ENCODE results near the gene MRGPRF.
"Not testable (repeated sequence)": the region's sequence is repeated elsewhere in the genome, so short reads cannot be mapped to it uniquely, and the experiment has no call there.

The MRGPRF gene

GRCh38 chr11:69002570-69003231 lies 10.3 kb downstream of the MRGPRF start:
- no peak for DNase-seq (ENCODE audit: low read depth, low spot score)

DNA sequence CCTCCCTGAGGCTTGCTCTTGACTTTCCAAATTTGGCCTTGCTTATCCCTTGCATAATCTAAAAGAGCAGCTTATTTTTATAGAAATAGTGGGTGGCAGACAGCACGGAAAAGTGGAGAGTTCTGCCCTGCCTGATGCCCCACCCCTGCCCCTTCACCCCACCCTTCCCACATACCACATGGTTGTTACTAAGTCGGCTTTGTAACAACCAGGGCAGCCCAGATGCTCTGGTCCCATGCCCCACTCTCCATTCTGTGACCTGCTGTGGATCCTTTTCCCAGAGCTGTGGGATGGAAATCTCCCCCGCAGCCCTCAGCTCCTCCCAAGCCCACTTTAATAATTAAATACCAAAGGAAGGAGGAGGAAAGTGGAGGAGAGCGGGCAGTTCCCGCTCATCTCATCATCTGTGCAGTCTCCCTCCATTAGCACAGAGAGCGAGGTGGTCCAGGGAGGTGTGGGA lies 10.9 kb downstream of the MRGPRF start:
- DNase-seq (ENCODE audit: low read depth, low spot score) = no peak

GRCh38 chr11:69001243-69002081 lies 11.6 kb downstream of the MRGPRF start:
- DNase-seq (ENCODE audit: low read depth, low spot score) = no peak

- peak; percentile 62 for DNase-seq (ENCODE audit: low read depth, low spot score)
Measured at GRCh38 chr11:69000831-69001242, 12.2 kb downstream of the MRGPRF start.

GRCh38 chr11:69000391-69000790 lies 12.7 kb downstream of the MRGPRF start:
- DNase-seq (ENCODE audit: low read depth, low spot score) = no peak

DNA sequence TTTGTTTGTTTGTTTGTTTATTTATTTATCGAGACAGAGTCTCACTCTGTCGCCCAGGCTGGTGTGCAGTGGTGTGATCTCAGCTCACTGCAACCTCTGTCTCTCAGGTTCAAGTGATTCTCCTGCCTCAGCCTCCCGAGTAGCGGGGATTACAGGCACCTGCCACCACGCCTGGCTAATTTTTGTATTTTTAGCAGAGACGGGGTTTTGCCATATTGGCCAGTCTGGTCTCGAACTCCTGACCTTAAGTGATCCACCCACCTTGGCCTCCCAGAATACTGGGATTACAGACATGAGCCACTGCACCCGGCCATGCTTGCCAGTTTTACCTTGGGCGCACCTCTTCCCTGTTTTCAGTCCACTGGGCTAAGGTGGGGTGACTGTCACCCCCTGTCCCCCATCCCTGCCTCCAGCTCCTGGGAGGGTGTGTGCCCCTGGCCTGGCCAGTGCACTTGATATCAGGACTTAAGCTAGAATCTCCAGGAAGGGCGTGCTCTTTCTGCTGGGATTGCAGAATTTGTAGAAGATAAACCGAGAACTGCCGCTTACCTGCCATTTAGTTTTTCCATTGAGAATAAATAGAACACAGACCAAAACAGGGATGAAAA lies 13.2 kb downstream of the MRGPRF start:
- DNase-seq (ENCODE audit: low read depth, low spot score) = not testable (repeated sequence)

DNA sequence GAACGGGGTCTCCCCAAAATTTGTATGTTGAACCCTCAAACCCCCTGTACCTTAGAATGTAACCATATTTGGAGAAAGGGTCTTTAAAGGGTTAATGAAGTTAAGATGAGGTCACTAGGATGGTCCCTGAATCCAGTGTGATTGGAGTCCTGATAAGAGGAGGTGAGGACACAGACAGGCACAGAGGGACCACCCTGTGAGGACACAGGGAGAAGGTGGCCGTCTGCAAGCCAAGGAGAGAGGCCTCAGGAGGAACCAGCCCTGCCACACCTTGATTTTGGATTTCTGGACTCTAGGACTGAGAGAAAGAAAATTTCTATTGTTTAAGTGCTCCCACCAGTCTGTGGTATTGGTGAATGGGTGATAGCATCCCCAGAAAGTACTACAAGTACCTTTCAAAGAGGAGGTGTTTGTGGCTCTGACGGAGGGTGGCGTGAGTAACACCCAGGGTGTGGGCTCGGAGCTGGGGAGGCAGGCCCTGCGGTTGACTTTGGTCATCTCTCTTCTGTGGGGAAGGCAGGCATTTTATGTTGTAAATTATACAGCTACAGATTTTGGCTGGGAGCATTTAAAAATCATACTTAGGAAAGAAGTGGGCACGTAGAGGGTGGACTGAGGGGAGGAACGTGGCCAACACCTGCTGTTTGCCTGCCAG lies 13.8 kb downstream of the MRGPRF start:
- no peak for DNase-seq (ENCODE audit: low read depth, low spot score)

GRCh38 chr11:68998390-68998911 lies 14.6 kb downstream of the MRGPRF start:
- DNase-seq (ENCODE audit: low read depth, low spot score) = no peak

DNA sequence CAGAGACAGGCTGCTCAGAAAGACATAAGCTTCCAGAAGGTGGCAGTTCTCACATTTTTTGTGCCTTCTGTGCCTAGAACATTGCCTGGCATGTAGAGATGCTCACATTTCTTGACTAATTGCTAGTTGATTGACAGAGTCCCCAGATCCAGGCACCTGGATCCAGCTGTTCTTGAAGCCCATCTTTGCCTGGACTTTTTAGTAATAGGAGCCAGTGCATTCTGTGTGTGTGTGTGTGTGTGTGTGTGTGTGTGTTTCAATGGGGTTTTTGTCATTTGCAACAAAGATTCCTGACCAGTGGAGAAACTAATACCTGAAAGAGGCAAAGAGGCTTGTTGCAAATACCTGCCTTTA lies 15.1 kb downstream of the MRGPRF start:
- no peak for DNase-seq (ENCODE audit: low read depth, low spot score)

- no peak for DNase-seq (ENCODE audit: low read depth, low spot score)
Measured at GRCh38 chr11:68997124-68997994, 15.7 kb downstream of the MRGPRF start.

DNA sequence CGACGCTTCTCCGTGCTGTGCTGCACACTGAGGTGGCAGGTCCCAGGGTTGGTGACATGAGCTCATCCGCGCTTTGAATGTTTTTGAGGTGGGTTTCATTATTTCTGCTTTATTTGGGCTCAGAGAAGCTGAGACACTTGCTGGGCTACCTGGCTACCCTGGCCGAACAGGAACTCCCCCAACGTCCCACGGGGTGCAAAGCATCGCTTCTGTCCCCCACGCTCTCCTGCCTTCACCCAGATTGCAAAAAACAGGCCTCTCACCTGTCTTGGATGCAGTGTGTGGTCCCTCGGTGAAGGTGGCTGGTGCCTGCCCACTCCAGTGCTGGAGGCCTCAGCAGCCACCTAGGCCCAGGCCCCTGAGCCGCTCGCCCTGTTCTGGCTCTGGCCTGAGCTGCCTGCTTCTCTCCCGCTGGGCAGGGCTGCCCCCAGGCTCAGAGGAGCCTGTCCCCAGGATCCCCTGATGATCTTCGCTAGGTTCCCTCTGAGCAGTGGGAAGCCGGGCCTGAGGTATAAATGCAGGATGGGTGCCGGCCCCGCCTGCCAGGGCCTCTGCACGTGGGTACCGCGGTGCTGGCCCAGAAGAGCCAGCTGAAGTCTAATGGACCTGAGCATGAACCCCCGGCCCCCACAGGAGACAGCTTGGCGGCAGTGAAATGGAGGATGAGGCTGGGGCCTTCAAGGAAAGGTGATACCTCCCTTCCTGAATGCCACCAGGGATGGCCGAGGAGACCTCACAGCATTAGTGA lies 16.5 kb downstream of the MRGPRF start:
- DNase-seq (ENCODE audit: low read depth, low spot score) = no peak

GRCh38 chr11:68994894-68995285 lies 18.2 kb downstream of the MRGPRF start:
- no peak for DNase-seq (ENCODE audit: low read depth, low spot score)

- DNase-seq (ENCODE audit: low read depth, low spot score) = no peak
Measured at GRCh38 chr11:68994161-68994893, 18.7 kb downstream of the MRGPRF start.

GRCh38 chr11:68993546-68993945 lies 19.5 kb downstream of the MRGPRF start:
- DNase-seq (ENCODE audit: low read depth, low spot score) = no peak

DNA sequence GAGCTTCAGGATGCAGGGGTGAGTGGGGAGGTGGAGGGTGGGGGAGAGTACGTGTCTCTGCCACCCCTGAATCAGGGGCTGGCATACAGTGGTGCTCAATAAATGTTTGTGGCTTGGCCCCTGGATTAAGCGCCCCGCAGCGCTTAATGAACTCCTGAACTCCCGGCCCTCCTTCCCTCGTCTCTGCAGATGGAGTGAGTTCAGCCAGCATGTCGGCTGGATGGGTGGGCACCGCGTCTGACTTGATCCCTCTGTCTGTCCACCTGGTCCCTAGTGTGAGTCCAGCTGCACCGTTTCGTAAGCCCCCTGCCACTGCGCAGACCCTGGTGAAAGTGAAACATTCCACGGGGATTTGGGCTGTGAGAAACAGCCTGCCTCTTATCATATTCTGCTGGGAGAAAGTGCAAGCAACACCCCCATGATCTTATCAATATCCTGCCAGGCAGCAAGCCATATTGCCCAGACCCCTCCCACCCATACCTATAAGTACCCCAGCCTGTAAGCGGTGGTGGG lies 20.2 kb downstream of the MRGPRF start:
- no peak for DNase-seq (ENCODE audit: low read depth, low spot score)

DNA sequence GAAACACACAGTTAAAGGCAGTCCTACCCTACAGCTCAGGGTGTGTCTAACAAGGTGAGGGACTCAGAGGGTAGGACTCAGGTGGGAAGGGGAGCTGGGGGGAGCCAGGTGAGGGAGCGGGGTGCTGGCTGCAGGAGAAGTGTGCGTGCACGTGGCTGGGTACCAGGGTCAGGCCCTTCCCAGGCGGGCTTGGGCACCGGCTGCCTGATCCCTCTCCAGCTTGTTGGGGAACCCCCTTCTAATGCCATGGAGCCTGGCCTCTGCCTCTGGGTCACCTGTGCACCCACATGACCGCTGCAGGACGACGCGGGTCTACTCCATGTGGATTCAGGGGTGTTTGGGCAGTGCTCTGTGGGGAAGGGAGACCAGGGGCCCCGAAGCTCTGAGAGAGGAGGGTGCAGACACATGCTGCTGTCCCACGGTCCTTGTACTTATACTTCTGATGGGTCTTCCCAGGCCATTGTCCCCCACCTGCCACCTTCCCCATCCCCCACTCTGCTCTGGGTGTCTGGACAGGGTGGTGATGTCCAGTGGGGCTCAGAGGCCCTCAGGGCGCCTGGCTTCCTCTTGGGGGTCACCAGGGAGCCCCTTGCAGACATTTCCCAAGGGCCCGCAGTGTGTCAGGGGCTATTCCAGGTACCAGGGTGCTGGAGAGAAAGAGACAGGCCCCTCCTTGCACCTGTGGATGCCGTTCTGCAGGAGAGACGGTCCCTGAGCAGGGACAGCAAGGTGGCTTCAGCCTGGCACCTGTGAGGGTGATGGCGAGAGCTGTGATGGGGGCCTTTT lies 21.9 kb downstream of the MRGPRF start:
- no peak for DNase-seq (ENCODE audit: low read depth, low spot score)

- DNase-seq (ENCODE audit: low read depth, low spot score) = no peak
Measured at GRCh38 chr11:68989936-68990606, 23.0 kb downstream of the MRGPRF start.

- DNase-seq (ENCODE audit: low read depth, low spot score) = no peak
Measured at GRCh38 chr11:68988491-68988890, 24.6 kb downstream of the MRGPRF start.

Data from smooth muscle cell of the brain vasculature (primary cell).